PC-3 (cell line): ENCODE results near the gene TXNDC2. TPM values are rescaled to one million over a fixed set of nuclear protein-coding genes. Genes with fewer than 3 reads are reported as not detected.
"Not testable (repeated sequence)": the region's sequence is repeated elsewhere in the genome, so short reads cannot be mapped to it uniquely, and the experiment has no call there.

Source experiments
- ATAC-seq: fragments of 200-7000 bp; cut with Tn5 transposase; 2 replicates; pipeline ENCODE4 v1.9.1; 2020; ENCODE audit warnings: mild to moderate bottlenecking, moderate library complexity
- BruUV-seq: library from RNA; stranded (reverse); fragments of 400-500 nt; replicated peaks from 2 replicates; lab custom pipeline; 2021; lab: Mats Ljungman, UMichigan
- CTCF ChIA-PET: fragments of 300-600 bp; sonication (Branson Sonifier 250); formaldehyde crosslinking; loops from one replicate; lab custom pipeline; 2022; ENCODE audit warnings: antibody characterized with exemption; lab: Charles Lee
- POLR2A ChIA-PET: fragments of 300-600 bp; sonication (Branson Sonifier 250); formaldehyde crosslinking; loops from one replicate; lab custom pipeline; 2022; ENCODE audit warnings: antibody characterized with exemption; ENCODE audit not compliant: unreplicated experiment; lab: Charles Lee
- DNase-seq: peaks from one replicate; pipeline ENCODE4 v3.0.0-alpha.2; 2015
- H2AFZ ChIP-seq: fragments of 300-600 bp; sonication (generic); 2 replicates; pipeline ENCODE4 v1.6.0; 2016; ENCODE audit warnings: antibody characterized with exemption, low read length
- H3F3A ChIP-seq: fragments of 300-600 bp; sonication (generic); one replicate; pipeline ENCODE4 v1.6.0; 2017; ENCODE audit warnings: antibody characterized with exemption, low read length, control low read depth, mild to moderate bottlenecking; ENCODE audit not compliant: unreplicated experiment
- H3K27ac ChIP-seq: fragments of 300-600 bp; sonication (generic); 2 replicates; pipeline ENCODE4 v1.5.1; 2016; ENCODE audit warnings: mild to moderate bottlenecking, low read length
- H3K27me3 ChIP-seq: fragments of 300-600 bp; sonication (generic); 2 replicates; pipeline ENCODE4 v1.6.1; 2016; ENCODE audit warnings: low read length, mixed read lengths
- H3K36me3 ChIP-seq: fragments of 300-600 bp; sonication (generic); 2 replicates; pipeline ENCODE4 v1.6.1; 2016; ENCODE audit warnings: low read depth, mixed run types, low read length, mixed read lengths
- H3K4me1 ChIP-seq: fragments of 300-600 bp; sonication (generic); 2 replicates; pipeline ENCODE4 v1.5.1; 2016; ENCODE audit warnings: low read length; ENCODE audit not compliant: insufficient read depth
- H3K4me2 ChIP-seq: fragments of 300-600 bp; sonication (generic); 2 replicates; pipeline ENCODE4 v1.6.0; 2016; ENCODE audit warnings: low read length
- H3K4me3 ChIP-seq: fragments of 300-600 bp; sonication (generic); 2 replicates; pipeline ENCODE4 v1.5.1; 2016; ENCODE audit warnings: mild to moderate bottlenecking, low read length, mixed read lengths
- H3K79me2 ChIP-seq: fragments of 300-600 bp; sonication (generic); 2 replicates; pipeline ENCODE4 v1.6.1; 2017; ENCODE audit warnings: low read length, mixed read lengths
- H3K9ac ChIP-seq: fragments of 300-600 bp; sonication (generic); 2 replicates; pipeline ENCODE4 v1.6.0; 2016; ENCODE audit warnings: mild to moderate bottlenecking, low read length
- H3K9me2 ChIP-seq: fragments of 300-600 bp; sonication (generic); replicated peaks from 2 replicates; pipeline ENCODE4 v1.6.1; 2016; ENCODE audit warnings: mixed run types, low read length, mixed read lengths
- H3K9me3 ChIP-seq: fragments of 300-600 bp; sonication (generic); 2 replicates; pipeline ENCODE4 v1.6.1; 2016; ENCODE audit warnings: low read length, mixed read lengths
- H4K20me1 ChIP-seq: fragments of 300-600 bp; sonication (generic); 2 replicates; pipeline ENCODE4 v1.6.1; 2016; ENCODE audit warnings: low read length, mixed read lengths
- EZH2 ChIP-seq: fragments of 300-600 bp; sonication (generic); IDR thresholded peaks from one replicate; pipeline ENCODE4 v1.6.1; 2017; ENCODE audit warnings: antibody characterized with exemption, mild to moderate bottlenecking, low read length; ENCODE audit not compliant: unreplicated experiment
- EZH2phosphoT487 ChIP-seq: fragments of 300-600 bp; sonication (generic); IDR thresholded peaks from 2 replicates; pipeline ENCODE4 v1.6.1; 2018; ENCODE audit warnings: mild to moderate bottlenecking, antibody characterized with exemption, low read length, borderline replicate concordance
- intact Hi-C: fragments of 100-400 bp; cut with micrococcal nuclease; formaldehyde crosslinking; loops from 2 replicates; pipeline ENCODE4 v1.9.0; 2023
- total RNA-seq: library from RNA; depleted of rRNA; stranded (reverse); fragments of >200 nt; gene quantifications from 2 replicates; pipeline ENCODE4 v1.2.3, GENCODE V29; 2014
- TF ChIP-seq, protein P1 (sequence below): fragments of 300-600 bp; sonication (generic); conservative IDR thresholded peaks from 2 replicates; pipeline ENCODE4 v1.5.1; 2017; ENCODE audit warnings: antibody characterized with exemption, low read depth, mild to moderate bottlenecking, low read length

The TXNDC2 gene
- total RNA-seq, 1 experiment from 2014 or later: 0.87 TPM

- no peak for DNase-seq
- Histone ChIP-seq H2AFZ (no peak overlapping the region), H3K79me2 (no peaks in the 10 kb centered on the region), H3K4me3 (no peak overlapping the region), H3K4me2 (no peak overlapping the region), H4K20me1 (no peaks in the 10 kb centered on the region), H3K9me3 (no peaks in the 10 kb centered on the region), H3K27ac (no peak overlapping the region), H3K36me3 (no peaks in the 10 kb centered on the region), H3K9ac (no peak overlapping the region), H3K4me1 (peaks cover 12% of the 10 kb centered on the region), H3K9me2 (no peaks in the 10 kb centered on the region), H3F3A (no peaks in the 10 kb centered on the region), H3K27me3 (no peaks in the 10 kb centered on the region)
- CTCF ChIA-PET: no interaction called here
- intact Hi-C loops: no loop called here
- no TSS peak for BruUV-seq
- TF ChIP-seq EZH2 (no peak), EZH2phosphoT487 (no peak)
- TF ChIP-seq, protein P1, sequence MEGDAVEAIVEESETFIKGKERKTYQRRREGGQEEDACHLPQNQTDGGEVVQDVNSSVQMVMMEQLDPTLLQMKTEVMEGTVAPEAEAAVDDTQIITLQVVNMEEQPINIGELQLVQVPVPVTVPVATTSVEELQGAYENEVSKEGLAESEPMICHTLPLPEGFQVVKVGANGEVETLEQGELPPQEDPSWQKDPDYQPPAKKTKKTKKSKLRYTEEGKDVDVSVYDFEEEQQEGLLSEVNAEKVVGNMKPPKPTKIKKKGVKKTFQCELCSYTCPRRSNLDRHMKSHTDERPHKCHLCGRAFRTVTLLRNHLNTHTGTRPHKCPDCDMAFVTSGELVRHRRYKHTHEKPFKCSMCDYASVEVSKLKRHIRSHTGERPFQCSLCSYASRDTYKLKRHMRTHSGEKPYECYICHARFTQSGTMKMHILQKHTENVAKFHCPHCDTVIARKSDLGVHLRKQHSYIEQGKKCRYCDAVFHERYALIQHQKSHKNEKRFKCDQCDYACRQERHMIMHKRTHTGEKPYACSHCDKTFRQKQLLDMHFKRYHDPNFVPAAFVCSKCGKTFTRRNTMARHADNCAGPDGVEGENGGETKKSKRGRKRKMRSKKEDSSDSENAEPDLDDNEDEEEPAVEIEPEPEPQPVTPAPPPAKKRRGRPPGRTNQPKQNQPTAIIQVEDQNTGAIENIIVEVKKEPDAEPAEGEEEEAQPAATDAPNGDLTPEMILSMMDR: no peak
- ATAC-seq: no peak
- POLR2A ChIA-PET: no interaction called here
These were observed 11.4 kb downstream of the TXNDC2 start for GRCh38 chr18:9897129-9897528.

DNA sequence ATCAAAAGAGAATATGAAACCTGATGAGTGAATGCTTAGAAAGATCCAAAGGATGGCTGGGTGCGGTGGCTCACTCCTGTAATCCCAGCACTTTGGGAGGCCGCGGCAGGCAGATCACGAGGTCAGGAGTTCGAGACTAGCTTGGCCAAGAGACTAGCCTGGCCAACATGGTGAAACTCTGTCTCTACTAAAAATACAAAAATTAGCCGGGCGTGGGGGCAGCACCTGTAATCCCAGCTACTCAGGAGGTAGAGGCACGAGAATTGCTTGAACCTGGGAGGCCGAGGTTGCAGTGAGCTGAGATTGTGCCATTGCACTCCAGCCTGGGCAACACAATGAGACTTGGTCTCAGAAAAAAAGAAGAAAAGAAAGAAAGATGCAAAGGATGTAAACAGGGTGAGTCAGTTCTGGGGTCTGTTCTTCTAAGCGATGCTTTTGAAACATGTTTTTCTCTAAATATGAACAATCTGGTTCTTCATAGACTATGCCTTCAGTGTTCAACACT lies 12.1 kb downstream of the TXNDC2 start:
- H3K36me3 ChIP-seq, intact Hi-C loops, H4K20me1 ChIP-seq, DNase-seq, ATAC-seq, H3K4me2 ChIP-seq, H3F3A ChIP-seq, BruUV-seq, H3K79me2 ChIP-seq, H3K27me3 ChIP-seq, H3K9ac ChIP-seq, H2AFZ ChIP-seq, CTCF ChIA-PET, H3K9me3 ChIP-seq, H3K27ac ChIP-seq, POLR2A ChIA-PET, H3K9me2 ChIP-seq, H3K4me3 ChIP-seq: not testable (repeated sequence)
- peaks cover 12% of the 10 kb centered on the region for H3K4me1 ChIP-seq

DNA sequence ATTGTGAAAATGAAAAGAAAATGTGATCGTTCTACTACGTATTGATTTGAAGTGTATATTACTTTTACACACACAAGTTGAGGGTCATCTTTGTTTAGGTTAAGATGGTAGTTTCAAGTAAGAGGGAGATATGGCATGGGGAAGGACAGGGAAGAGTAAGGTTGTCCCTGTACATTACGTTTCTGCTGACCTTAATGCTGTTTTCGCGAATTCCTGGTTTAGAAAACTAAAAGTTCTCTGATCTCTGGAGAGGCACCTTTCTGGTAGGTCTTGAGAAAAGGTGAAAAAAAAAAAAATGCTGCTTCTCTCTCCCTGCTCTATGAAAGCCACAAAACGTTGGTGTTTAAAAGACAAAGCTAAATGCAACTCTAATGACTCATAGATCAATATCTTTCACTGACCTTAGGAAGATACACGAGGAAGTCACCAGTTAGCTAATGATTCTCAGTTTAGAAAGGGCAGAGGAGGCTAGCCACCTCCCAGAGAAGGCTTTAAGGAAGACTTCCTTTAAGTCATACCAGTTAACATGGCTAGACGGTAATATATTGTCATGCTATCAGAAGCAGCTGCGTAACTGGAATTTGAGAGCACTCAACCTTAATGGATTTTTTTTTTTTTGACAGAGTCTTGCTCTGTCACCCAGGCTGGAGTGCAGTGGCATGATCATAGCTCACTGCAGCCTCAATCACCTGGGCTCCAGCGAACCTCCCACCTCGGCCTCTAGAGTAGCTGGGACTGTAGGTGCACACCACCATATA lies 13.2 kb downstream of the TXNDC2 start:
- peaks cover 12% of the 10 kb centered on the region for H3K4me1 ChIP-seq
- ATAC-seq (peak; percentile 85), DNase-seq (peak; percentile 71)
- ChIA-PET POLR2A (interaction anchor here (0.5 kb wide), 1 partner anchor 52 kb away, joined by 3 read pairs; no protein-coding TSS in a partner anchor), CTCF (no interaction called here)
- H3K4me3 ChIP-seq: no peak overlapping the region
- H3K9ac ChIP-seq: no peak overlapping the region
- BruUV-seq: no TSS peak
- H3K79me2 ChIP-seq: no peaks in the 10 kb centered on the region
- H3K27me3 ChIP-seq: no peaks in the 10 kb centered on the region
- H4K20me1 ChIP-seq: no peaks in the 10 kb centered on the region
- no peaks in the 10 kb centered on the region for H3K36me3 ChIP-seq
- H3K27ac ChIP-seq: no peak overlapping the region
- H3F3A ChIP-seq: no peaks in the 10 kb centered on the region
- TF ChIP-seq, protein P1: no peak
- TF ChIP-seq EZH2phosphoT487: no peak
- TF ChIP-seq EZH2: no peak
- H3K9me3 ChIP-seq: no peaks in the 10 kb centered on the region
- no peaks in the 10 kb centered on the region for H3K9me2 ChIP-seq
- no peak overlapping the region for H2AFZ ChIP-seq
- intact Hi-C loops: no loop called here
- peak overlapping the region; percentile 8; the same call in 1 of the 2 replicates for H3K4me2 ChIP-seq

- intact Hi-C loops, H3K9me2 ChIP-seq, H3F3A ChIP-seq, H3K4me3 ChIP-seq, CTCF ChIA-PET, H3K9me3 ChIP-seq, H3K27me3 ChIP-seq, H3K27ac ChIP-seq, H2AFZ ChIP-seq, H3K79me2 ChIP-seq, BruUV-seq, H4K20me1 ChIP-seq, H3K9ac ChIP-seq, H3K36me3 ChIP-seq, DNase-seq, ATAC-seq: not testable (repeated sequence)
- Histone ChIP-seq H3K4me2 (peak overlapping the region; percentile 8; the same call in 1 of the 2 replicates), H3K4me1 (peaks cover 12% of the 10 kb centered on the region)
- POLR2A ChIA-PET: interaction anchor here (0.5 kb wide), 1 partner anchor 51 kb away, joined by 3 read pairs; no protein-coding TSS in a partner anchor
These were observed 13.8 kb downstream of the TXNDC2 start for GRCh38 chr18:9899550-9899930.
